Measurements from ENCODE around the gene GLIS1. TPM values are rescaled to one million over a fixed set of nuclear protein-coding genes. Genes with fewer than 3 reads are reported as not detected.

Gene GLIS1
- total RNA-seq, 2 donors from 2014 or later, result 0.25 to 0.34 TPM

- ATAC-seq (no peak), DNase-seq (no peak)
- intact Hi-C loops (cut with DNase I, micrococcal nuclease), result no loop called here
These were observed 185.8 kb downstream of the GLIS1 start for GRCh38 chr1:53552981-53553733.

- ATAC-seq (no peak), DNase-seq (peak in 1 of 2 donors; percentile 7)
- intact Hi-C loops (cut with DNase I, micrococcal nuclease), result no loop called here
These were observed 186.7 kb downstream of the GLIS1 start for GRCh38 chr1:53552146-53552861.

DNA sequence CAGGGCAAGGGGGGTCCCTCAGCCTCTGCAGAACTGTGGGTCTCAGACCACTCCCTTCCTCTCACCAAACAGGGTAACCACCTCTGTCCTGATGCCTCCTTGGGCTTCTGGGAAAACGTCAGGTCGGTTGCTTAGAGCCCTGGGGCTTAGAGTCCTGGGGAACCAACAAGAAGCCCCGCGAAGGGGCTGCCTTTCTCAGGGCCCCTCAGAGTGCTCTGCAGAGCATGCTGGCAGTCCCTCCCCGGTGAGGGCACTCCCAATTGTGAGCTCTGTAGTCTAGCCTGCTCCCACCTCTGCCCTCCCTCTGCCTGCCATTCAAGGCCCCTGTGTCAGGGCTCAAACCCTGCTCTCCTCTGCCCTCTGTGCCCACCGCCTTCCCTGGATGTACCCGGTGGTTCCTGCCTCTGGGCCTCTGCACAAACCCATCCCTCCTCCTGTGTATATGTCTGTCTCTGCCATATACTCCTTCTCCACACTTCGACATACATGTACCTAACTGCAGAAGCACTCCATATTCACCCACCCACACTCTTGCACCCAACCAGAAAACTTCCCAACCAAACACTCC, 187.5 kb downstream of the GLIS1 start:
- intact Hi-C loops (cut with DNase I, micrococcal nuclease), result no loop called here
- DNase-seq (no peak), ATAC-seq (no peak)

GRCh38 chr1:53550201-53550741, 188.7 kb downstream of the GLIS1 start:
- intact Hi-C loops (cut with DNase I, micrococcal nuclease), result no loop called here
- ATAC-seq (no peak), DNase-seq (peak in 1 of 2 donors; percentile 12)

GRCh38 chr1:53549781-53550180, 189.2 kb downstream of the GLIS1 start:
- DNase-seq, result no peak
- intact Hi-C loops (cut with DNase I, micrococcal nuclease), result no loop called here
- no peak for ATAC-seq

- intact Hi-C loops (cut with DNase I, micrococcal nuclease), result no loop called here
- ATAC-seq (no peak), DNase-seq (no peak)
These were observed 189.7 kb downstream of the GLIS1 start for GRCh38 chr1:53549287-53549686.

DNA sequence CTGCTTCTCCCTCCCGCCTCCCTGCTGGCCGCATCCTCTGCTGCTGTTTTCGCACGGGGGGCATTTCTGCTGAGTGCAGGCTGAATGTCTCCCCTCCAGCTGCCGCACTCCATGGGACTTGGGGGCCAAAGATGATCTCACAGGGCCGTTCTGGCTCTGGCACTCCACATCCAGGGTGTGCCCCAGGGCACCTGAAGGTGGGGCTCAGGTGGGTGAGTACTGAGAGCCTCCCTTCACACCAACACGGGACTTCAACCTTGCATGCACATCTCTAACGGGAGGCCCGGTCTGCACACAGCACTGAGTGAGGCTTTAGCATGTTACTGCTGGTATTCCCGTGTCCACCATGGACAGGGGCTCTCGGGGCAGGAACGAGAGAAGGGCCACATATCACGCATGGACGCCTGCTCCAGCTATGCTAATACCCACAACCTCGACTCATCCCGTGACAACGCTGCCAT, 190.9 kb downstream of the GLIS1 start:
- intact Hi-C loops (cut with DNase I, micrococcal nuclease), result no loop called here
- ATAC-seq, result no peak

GRCh38 chr1:53547231-53547790, 191.7 kb downstream of the GLIS1 start:
- DNase-seq (no peak), ATAC-seq (no peak)
- intact Hi-C loops (cut with DNase I, micrococcal nuclease), result no loop called here

More for the DNA sequence above, 190.9 kb downstream of the GLIS1 start:
- peak in 1 of 2 donors; percentile 11 for DNase-seq

DNA sequence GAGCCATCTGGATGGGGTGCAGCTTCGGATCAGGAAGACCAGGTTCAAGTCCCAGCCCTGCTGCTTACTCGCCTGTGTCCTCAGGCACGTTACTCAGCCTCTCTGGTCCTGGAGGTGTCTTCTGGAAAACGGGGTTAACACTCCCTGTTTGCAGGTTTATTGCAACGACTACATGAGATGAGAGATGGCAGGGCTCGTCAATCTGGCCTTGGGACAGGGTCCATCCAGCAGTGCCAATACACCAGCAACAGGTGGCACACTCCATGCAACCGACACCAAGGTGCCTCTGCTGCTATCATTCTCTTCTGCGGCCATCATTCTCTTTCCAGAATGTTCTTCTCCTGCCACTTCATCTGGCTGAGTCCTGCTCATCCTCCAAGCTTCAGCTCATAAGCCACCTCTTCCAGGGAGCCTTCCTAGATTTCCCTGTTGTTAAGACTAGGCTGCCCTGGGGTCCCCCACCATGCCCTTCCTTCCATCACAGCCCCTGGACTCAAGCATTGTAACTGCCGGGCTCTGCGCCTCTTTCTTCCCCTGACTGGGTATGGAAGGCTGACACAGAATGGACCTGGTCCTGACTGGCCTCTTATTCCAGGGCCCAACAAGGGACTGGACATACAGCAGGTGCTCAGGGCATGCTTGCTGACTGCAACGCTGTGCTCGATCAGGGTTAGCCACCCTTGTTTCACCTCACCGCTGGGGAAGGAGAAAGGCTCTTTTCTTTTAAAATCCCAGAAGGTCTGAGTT, 192.4 kb downstream of the GLIS1 start:
- intact Hi-C loops (cut with DNase I, micrococcal nuclease), result no loop called here
- ATAC-seq (no peak), DNase-seq (no peak)

GRCh38 chr1:53545663-53546408, 193.1 kb downstream of the GLIS1 start:
- intact Hi-C loops (cut with DNase I, micrococcal nuclease), result no loop called here
- DNase-seq (peak in 1 of 2 donors; percentile 17), ATAC-seq (no peak)

- DNase-seq (no peak), ATAC-seq (no peak)
- intact Hi-C loops (cut with DNase I, micrococcal nuclease), result no loop called here
These were observed 194.0 kb downstream of the GLIS1 start for GRCh38 chr1:53544728-53545515.

DNA sequence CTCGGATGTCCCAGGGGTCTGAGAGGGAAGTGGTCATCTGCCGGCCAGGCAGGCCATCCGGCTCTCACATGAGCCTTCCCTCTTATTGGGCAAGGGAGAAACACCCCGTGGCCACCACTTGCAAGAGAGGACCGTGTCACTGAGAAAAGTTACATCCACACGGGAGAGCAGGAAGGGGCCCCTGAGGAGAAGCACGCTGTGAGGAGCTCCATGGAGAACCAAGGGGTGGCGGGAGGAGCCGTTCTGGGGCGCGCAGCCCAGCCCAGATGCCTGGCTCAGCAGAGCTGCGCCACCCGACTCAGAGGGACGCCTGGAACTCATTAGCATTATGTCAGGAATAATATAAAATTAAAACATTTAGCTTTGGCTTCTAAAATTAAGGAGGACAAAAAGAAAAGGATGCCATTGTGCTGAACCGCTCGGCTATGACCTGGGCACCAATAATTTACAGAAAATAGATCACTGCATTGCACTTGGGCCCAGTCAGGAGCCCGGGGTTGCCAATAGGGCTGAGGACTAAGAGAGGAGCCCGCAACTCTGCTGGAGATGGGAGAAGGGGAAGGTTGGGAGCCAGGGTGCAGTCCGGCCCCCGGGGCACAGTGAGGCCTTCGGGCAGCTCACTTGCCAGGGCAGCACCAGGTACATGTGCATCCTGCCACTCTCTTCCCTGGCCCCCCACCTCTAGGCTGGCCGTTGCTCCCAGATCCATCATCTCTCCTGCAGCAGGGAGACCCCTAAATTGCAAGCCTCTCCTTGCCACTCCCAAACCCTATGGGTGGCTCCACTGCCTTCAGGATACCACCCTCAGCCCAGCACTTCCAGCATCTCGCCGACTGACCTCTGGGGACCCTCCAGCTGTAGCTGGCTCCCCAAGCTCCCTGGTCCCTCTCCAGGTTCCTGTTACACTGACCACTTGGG, 194.9 kb downstream of the GLIS1 start:
- no peak for ATAC-seq
- no peak for DNase-seq
- intact Hi-C loops (cut with DNase I, micrococcal nuclease), result no loop called here

DNA sequence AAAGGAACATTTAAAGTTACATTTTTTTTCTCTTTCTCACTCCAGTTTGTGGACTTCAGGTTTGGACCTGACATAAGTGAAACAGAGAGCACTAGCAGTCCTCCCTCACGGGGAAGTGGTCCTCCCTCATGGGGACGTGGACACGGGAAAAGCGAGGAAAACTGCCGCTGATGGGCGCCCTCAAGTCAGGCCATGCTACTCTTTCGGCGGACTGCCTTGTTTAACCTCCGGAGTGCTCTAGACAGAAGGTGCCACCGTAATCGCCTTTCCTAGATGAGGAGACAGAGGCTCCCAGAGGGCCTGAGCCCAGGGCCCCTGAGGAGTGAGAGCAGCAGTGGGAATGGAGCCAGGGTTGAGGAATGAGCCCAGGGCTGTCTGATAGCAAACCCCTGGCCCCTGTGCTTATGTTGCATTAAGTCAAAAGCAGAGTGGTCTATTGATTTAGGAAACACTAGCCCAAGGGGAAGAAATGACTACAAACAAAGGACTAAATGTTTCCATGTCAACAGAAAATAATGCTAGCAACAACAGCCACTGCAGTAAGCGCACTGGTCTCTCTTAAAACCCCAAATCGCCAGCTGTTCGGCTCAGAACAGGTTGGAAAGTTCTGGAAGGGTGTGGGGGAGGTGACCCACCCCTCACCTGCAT, 195.7 kb downstream of the GLIS1 start:
- intact Hi-C loops (cut with DNase I, micrococcal nuclease), result no loop called here
- ATAC-seq, result no peak
- no peak for DNase-seq

- ATAC-seq (no peak), DNase-seq (no peak)
- intact Hi-C loops (cut with DNase I, micrococcal nuclease), result no loop called here
These were observed 196.4 kb downstream of the GLIS1 start for GRCh38 chr1:53542551-53542950.

- DNase-seq, result no peak
- ATAC-seq, result no peak
- intact Hi-C loops (cut with DNase I, micrococcal nuclease), result no loop called here
These were observed 197.0 kb downstream of the GLIS1 start for GRCh38 chr1:53541761-53542550.
